ENCODE data around the gene SH3BGRL. TPM values are rescaled to one million over a fixed set of nuclear protein-coding genes. Genes with fewer than 3 reads are reported as not detected.
"Not testable (repeated sequence)": the region's sequence is repeated elsewhere in the genome, so short reads cannot be mapped to it uniquely, and the experiment has no call there.

The SH3BGRL gene
- polyA plus RNA-seq, 3 donors from 2014 or later: 188 to 334 (median 208) TPM

- peaks cover 6 to 43% (median 27%) of the 10 kb centered on the region in 3 donors for H3K36me3 Mint-ChIP-seq
- no peak overlapping the region for H3K4me3 Mint-ChIP-seq
- no peak overlapping the region for H3K27ac Mint-ChIP-seq
- no peaks in the 10 kb centered on the region for H3K4me1 Mint-ChIP-seq
- peaks cover 0 to 4% (median 2%) of the 10 kb centered on the region in 3 donors for H3K27me3 Mint-ChIP-seq (ENCODE audit: low read depth in 3 of 3)
- no peak for DNase-seq
- no peaks in the 10 kb centered on the region for H3K9me3 Mint-ChIP-seq
Observed at GRCh38 chrX:81280148-81280547, 78.2 kb downstream of the SH3BGRL start.

DNA sequence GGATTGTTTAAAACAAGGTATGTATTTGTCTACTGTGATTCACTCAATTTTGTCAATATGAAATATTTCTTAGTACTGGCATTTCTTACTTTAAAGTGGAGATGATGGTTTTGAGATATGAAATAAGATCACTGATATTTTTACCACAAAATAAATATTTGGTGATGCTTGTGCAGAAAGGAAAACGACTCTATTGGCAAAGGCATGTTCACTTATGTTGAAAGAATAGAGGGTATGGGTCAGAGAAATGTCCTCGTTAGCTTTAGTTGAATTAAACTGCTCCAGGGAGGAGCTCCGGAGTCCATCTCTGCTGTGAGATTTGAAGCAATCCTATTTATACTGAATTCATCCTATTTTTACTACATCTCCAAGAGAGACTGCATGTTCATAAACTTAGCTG is 84.2 kb downstream of the SH3BGRL start:
- Mint-ChIP-seq H3K27me3 (ENCODE audit: low read depth in 3 of 3) (peaks cover 0 to 2% (median 2%) of the 10 kb centered on the region in 3 donors), H3K9me3 (peaks cover 0 to 4% (median 0%) of the 10 kb centered on the region in 6 donors), H3K36me3 (peaks cover 0 to 51% (median 42%) of the 10 kb centered on the region in 3 donors), H3K4me3 (no peak overlapping the region), H3K4me1 (no peaks in the 10 kb centered on the region), H3K27ac (no peak overlapping the region)
- DNase-seq: no peak

GRCh38 chrX:81286608-81287007 is 84.7 kb downstream of the SH3BGRL start:
- Mint-ChIP-seq H3K4me3 (no peak overlapping the region), H3K9me3 (peaks cover 0 to 4% (median 0%) of the 10 kb centered on the region in 6 donors), H3K4me1 (no peaks in the 10 kb centered on the region), H3K36me3 (peaks cover 0 to 46% (median 39%) of the 10 kb centered on the region in 3 donors), H3K27ac (no peak overlapping the region), H3K27me3 (ENCODE audit: low read depth in 3 of 3) (peaks cover 0 to 2% (median 2%) of the 10 kb centered on the region in 3 donors)
- no peak for DNase-seq

- H3K27me3 Mint-ChIP-seq (ENCODE audit: low read depth in 3 of 3): peaks cover 0 to 2% (median 0%) of the 10 kb centered on the region in 3 donors
- H3K9me3 Mint-ChIP-seq: peaks cover 0 to 11% (median 3%) of the 10 kb centered on the region in 6 donors
- peaks cover 6 to 10% of the 10 kb centered on the region in 2 donors for H3K4me1 Mint-ChIP-seq
- H3K4me3 Mint-ChIP-seq: no peak overlapping the region
- DNase-seq: no peak
- H3K27ac Mint-ChIP-seq: no peak overlapping the region
- H3K36me3 Mint-ChIP-seq: peaks cover 8 to 47% (median 37%) of the 10 kb centered on the region in 3 donors
Observed at GRCh38 chrX:81291996-81292395, 90.1 kb downstream of the SH3BGRL start.

DNA sequence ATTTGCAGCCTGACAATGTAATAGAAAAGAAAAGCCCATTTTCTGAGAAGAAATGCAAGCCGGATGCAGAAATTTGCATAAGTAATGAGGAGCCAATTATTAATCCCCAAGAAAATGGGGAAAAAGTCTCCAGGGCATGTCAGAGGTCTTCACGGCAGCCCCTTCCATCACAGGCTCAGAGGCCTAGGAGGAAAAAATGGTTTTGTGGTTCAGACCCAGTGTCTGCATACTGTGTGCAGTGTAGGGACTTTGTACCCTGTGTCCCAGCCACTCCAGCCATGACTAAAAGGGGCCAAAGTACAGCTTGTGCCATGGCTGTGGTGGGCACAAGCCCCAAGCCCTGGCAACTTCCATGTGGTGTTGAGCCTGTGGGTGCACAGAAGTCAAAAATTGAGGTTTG is 92.2 kb downstream of the SH3BGRL start:
- Mint-ChIP-seq H3K9me3 (peaks cover 0 to 11% (median 3%) of the 10 kb centered on the region in 6 donors), H3K36me3 (peaks cover 8 to 33% (median 32%) of the 10 kb centered on the region in 3 donors), H3K4me3 (no peak overlapping the region), H3K4me1 (peaks cover 6 to 10% of the 10 kb centered on the region in 2 donors), H3K27me3 (ENCODE audit: low read depth in 3 of 3) (no peaks in the 10 kb centered on the region), H3K27ac (no peak overlapping the region)
- DNase-seq: no peak

DNA sequence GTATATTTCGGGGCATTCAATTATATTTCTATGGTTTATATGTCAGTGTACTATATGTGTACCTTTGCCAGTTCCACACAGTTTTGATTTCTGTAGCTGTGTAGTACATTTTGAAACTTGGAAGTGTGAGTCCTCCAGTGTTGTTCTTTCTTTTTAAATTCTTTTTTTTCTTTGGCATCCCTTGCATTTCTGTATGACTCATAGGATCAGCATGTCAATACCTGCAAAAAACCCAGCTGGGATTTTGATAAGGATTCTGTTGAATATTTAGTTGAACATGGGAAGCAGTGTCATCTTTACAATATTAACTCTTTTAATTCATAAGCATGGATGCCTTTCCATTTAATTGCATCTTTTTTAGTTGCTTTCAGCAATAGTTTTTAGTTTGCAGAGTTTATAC is 100.0 kb downstream of the SH3BGRL start:
- no peak overlapping the region for H3K27ac Mint-ChIP-seq
- H3K4me1 Mint-ChIP-seq: peaks cover 8 to 12% of the 10 kb centered on the region in 2 donors
- no peaks in the 10 kb centered on the region for H3K36me3 Mint-ChIP-seq
- peaks cover 0 to 2% (median 0%) of the 10 kb centered on the region in 3 donors for H3K27me3 Mint-ChIP-seq (ENCODE audit: low read depth in 3 of 3)
- H3K9me3 Mint-ChIP-seq: no peaks in the 10 kb centered on the region
- H3K4me3 Mint-ChIP-seq: no peak overlapping the region
- no peak for DNase-seq

- Mint-ChIP-seq H3K36me3 (no peaks in the 10 kb centered on the region), H3K27me3 (ENCODE audit: low read depth in 3 of 3) (peaks cover 0 to 2% (median 2%) of the 10 kb centered on the region in 3 donors), H3K4me1 (peaks cover 12 to 15% of the 10 kb centered on the region in 2 donors), H3K9me3 (no peaks in the 10 kb centered on the region), H3K4me3 (no peak overlapping the region), H3K27ac (peak overlapping the region in 1 of 6 donors; percentile 44)
- no peak for DNase-seq
Observed at GRCh38 chrX:81304563-81304962, 102.7 kb downstream of the SH3BGRL start.

GRCh38 chrX:81305240-81305639 is 103.3 kb downstream of the SH3BGRL start:
- Mint-ChIP-seq H3K36me3 (no peaks in the 10 kb centered on the region), H3K4me1 (peaks cover 12 to 15% of the 10 kb centered on the region in 2 donors), H3K27me3 (ENCODE audit: low read depth in 3 of 3) (peaks cover 0 to 2% (median 2%) of the 10 kb centered on the region in 3 donors), H3K27ac (no peak overlapping the region), H3K4me3 (no peak overlapping the region), H3K9me3 (no peaks in the 10 kb centered on the region)
- no peak for DNase-seq

GRCh38 chrX:81308086-81308829 is 106.4 kb downstream of the SH3BGRL start:
- no peak for DNase-seq

DNA sequence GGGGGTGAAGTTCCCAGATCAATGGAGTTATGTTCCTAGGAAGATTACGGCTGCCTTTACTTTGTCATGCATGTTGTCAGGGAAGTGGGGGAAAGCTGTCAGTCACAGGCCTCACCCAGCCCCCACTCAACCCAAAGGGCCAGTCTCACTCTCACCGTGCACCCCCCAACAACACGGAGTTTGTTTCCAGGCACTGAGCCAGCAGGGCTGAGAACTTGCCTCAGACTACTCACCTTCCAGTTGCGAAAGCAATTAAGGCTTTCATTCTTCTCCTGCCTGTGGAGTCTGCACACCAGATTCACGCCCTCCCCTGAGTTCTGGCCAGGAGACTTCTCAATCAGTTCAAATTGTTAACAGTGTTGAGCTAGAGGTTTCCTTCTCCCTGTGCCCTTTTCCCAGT is 114.3 kb downstream of the SH3BGRL start:
- no peak overlapping the region for H3K27ac Mint-ChIP-seq
- H3K4me3 Mint-ChIP-seq: no peak overlapping the region
- no peak for DNase-seq
- H3K36me3 Mint-ChIP-seq: peaks cover 0 to 17% (median 16%) of the 10 kb centered on the region in 3 donors
- no peaks in the 10 kb centered on the region for H3K9me3 Mint-ChIP-seq
- H3K4me1 Mint-ChIP-seq: peaks cover 2 to 11% of the 10 kb centered on the region in 2 donors
- H3K27me3 Mint-ChIP-seq (ENCODE audit: low read depth in 3 of 3): peaks cover 0 to 5% (median 3%) of the 10 kb centered on the region in 3 donors

More at GRCh38 chrX:81308086-81308829, 106.4 kb downstream of the SH3BGRL start:
- Mint-ChIP-seq H3K4me1 (peaks cover 17 to 18% of the 10 kb centered on the region in 2 donors), H3K27me3 (ENCODE audit: low read depth in 3 of 3) (peaks cover 2 to 3% (median 2%) of the 10 kb centered on the region in 3 donors), H3K27ac (no peak overlapping the region), H3K4me3 (no peak overlapping the region), H3K36me3 (peaks cover 0 to 9% (median 1%) of the 10 kb centered on the region in 3 donors), H3K9me3 (no peaks in the 10 kb centered on the region)

GRCh38 chrX:81331653-81332052 is 129.8 kb downstream of the SH3BGRL start:
- DNase-seq; H3K27me3 Mint-ChIP-seq (ENCODE audit: low read depth in 3 of 3); H3K36me3 Mint-ChIP-seq; H3K4me1 Mint-ChIP-seq; H3K9me3 Mint-ChIP-seq; H3K4me3 Mint-ChIP-seq; H3K27ac Mint-ChIP-seq: not testable (repeated sequence)

GRCh38 chrX:81336455-81337152 is 134.7 kb downstream of the SH3BGRL start:
- Mint-ChIP-seq H3K27ac (peak overlapping the region in 1 of 6 donors; percentile 65), H3K9me3 (peaks cover 0 to 3% (median 0%) of the 10 kb centered on the region in 6 donors), H3K27me3 (ENCODE audit: low read depth in 3 of 3) (no peaks in the 10 kb centered on the region), H3K4me1 (peaks cover 4 to 6% of the 10 kb centered on the region in 2 donors), H3K4me3 (no peak overlapping the region), H3K36me3 (peaks cover 0 to 3% (median 0%) of the 10 kb centered on the region in 3 donors)
- no peak for DNase-seq

- Mint-ChIP-seq H3K4me1 (peaks cover 4 to 6% of the 10 kb centered on the region in 2 donors), H3K4me3 (no peak overlapping the region), H3K27me3 (ENCODE audit: low read depth in 3 of 3) (no peaks in the 10 kb centered on the region), H3K36me3 (peaks cover 0 to 3% (median 0%) of the 10 kb centered on the region in 3 donors), H3K27ac (no peak overlapping the region), H3K9me3 (peaks cover 0 to 3% (median 0%) of the 10 kb centered on the region in 6 donors)
- no peak for DNase-seq
Observed at GRCh38 chrX:81337805-81338204, 135.9 kb downstream of the SH3BGRL start.

- peaks cover 0 to 4% (median 3%) of the 10 kb centered on the region in 3 donors for H3K36me3 Mint-ChIP-seq
- H3K9me3 Mint-ChIP-seq: peaks cover 0 to 3% (median 0%) of the 10 kb centered on the region in 6 donors
- peaks cover 4 to 6% of the 10 kb centered on the region in 2 donors for H3K4me1 Mint-ChIP-seq
- no peak for DNase-seq
- no peak overlapping the region for H3K27ac Mint-ChIP-seq
- H3K4me3 Mint-ChIP-seq: no peak overlapping the region
- no peaks in the 10 kb centered on the region for H3K27me3 Mint-ChIP-seq (ENCODE audit: low read depth in 3 of 3)
Observed at GRCh38 chrX:81338924-81339323, 137.0 kb downstream of the SH3BGRL start.
